ENCODE results near the gene EEIG2. TPM values are rescaled to one million over a fixed set of nuclear protein-coding genes. Genes with fewer than 3 reads are reported as not detected.
"Not testable (repeated sequence)": the region's sequence is repeated elsewhere in the genome, so short reads cannot be mapped to it uniquely, and the experiment has no call there.

The EEIG2 gene
- total and polyA plus RNA-seq, 9 of the 15 experiments (the other 6 are each of a cell fraction or from before 2014, with no cell fraction given), result 6.1 to 26.9 (median 15.2) TPM

- 0 out of 2 replicates have a peak, but pooled peaks have one; percentile 30 for TF ChIP-seq TCFL5 (CRISPR knock-in tag; conservative IDR thresholded peaks at IDR 0.05)
- not testable (repeated sequence) for TF ChIP-seq NR2C1 (IDR thresholded peaks at IDR 0.05)
- TF ChIP-seq NR2C1 (tag; IDR thresholded peaks at IDR 0.05), result peak; percentile 32; the same call in 1 of the 2 replicates
- 0 out of 4 replicates have a peak, but pooled peaks of 1 of the 2 experiments have one; percentile 45 for TF ChIP-seq TEAD1 (CRISPR knock-in tag; IDR thresholded peaks at IDR 0.05)
- peak; percentile 36; the same call in 1 of the 2 replicates for TF ChIP-seq TCF3 (CRISPR knock-in tag; IDR thresholded peaks at IDR 0.05)
- TF ChIP-seq ZNF407 (IDR thresholded peaks at IDR 0.05; ENCODE audit: low read depth), result peak; percentile 85
- peak; percentile 55 for TF ChIP-seq ZNF239 (CRISPR knock-in tag; IDR thresholded peaks at IDR 0.05)
- peak; percentile 74 for TF ChIP-seq SMAD4 (CRISPR knock-in tag; conservative IDR thresholded peaks at IDR 0.05)
- peak; percentile 54; the same call in 1 of the 2 replicates for TF ChIP-seq ZNF41 (CRISPR knock-in tag; conservative IDR thresholded peaks at IDR 0.05)
- TF ChIP-seq ZNF311 (CRISPR knock-in tag; IDR thresholded peaks at IDR 0.05), result peak; percentile 80
- TF ChIP-seq PTRF (tag; IDR thresholded peaks at IDR 0.05), result peak; percentile 73
- TF ChIP-seq ZNF766 (CRISPR knock-in tag; conservative IDR thresholded peaks at IDR 0.05), result 0 out of 2 replicates have a peak, but pooled peaks have one; percentile 23
- TF ChIP-seq MAX (CRISPR knock-in tag; IDR thresholded peaks at IDR 0.05), result peak; percentile 39; the same call in 1 of the 2 replicates
- 0 out of 2 replicates have a peak, but pooled peaks have one; percentile 32 for TF ChIP-seq CREB3 (tag; conservative IDR thresholded peaks at IDR 0.05; ENCODE audit: low read depth)
- 0 out of 2 replicates have a peak, but pooled peaks have one; percentile 31 for TF ChIP-seq ZNF449 (CRISPR knock-in tag; IDR thresholded peaks at IDR 0.05)
- peak; percentile 62 for TF ChIP-seq CBFA2T2 (conservative IDR thresholded peaks at IDR 0.05)
- TF ChIP-seq KLF6 (CRISPR knock-in tag; IDR thresholded peaks at IDR 0.05; ENCODE audit: borderline replicate concordance), result peak; percentile 78; the same call in 1 of the 2 replicates
These were observed 42.5 kb upstream of the EEIG2 start (continued) for GRCh38 chr1:108517301-108517897.

Data from K562 (cell line).